Measurements from ENCODE around the gene ANK3.

DNA sequence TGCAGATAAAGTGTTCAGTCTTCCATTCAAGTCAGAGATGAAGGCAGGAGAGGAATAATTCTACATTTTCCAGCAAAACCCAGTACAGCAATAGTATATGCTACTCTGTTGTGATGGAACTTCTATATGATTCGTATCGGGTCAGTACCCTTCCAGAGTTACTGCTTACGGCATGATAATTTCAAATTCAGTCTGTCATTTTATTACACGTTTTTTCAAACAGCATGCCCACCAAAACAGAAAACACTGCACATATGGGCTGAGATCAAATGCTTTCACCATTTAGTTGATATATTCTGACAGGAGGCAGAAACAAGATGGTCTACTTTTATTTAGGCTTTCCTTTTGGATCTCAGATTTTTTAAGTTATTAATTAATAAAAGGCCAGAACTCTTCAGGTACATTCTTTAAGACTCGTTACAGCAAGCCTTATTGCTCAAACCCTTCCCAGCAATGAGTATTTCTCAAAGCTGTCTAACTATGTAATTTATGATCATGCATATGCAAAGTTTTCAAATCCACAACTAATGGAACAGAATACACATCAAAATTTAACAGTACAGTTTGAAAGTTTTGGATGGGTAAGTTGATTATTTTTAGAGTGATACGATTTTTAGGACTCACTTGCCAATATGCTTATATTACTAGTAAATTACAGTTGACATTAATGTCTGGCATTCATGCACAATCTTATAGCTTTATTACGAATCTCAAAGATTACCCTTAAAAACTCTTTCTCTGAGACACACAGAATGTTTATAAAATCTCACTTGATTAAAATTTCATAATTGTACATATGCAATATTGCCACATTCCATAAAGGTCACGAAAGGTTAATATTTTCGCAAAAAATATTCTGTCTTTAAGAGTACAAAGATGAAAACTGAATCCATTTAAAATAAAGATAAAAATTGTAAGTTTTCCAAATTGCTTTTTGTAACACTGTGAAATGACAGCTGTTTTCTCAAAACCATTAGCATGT lies 91.0 kb downstream of the ANK3 start:
- TF ChIP-seq, protein P1, sequence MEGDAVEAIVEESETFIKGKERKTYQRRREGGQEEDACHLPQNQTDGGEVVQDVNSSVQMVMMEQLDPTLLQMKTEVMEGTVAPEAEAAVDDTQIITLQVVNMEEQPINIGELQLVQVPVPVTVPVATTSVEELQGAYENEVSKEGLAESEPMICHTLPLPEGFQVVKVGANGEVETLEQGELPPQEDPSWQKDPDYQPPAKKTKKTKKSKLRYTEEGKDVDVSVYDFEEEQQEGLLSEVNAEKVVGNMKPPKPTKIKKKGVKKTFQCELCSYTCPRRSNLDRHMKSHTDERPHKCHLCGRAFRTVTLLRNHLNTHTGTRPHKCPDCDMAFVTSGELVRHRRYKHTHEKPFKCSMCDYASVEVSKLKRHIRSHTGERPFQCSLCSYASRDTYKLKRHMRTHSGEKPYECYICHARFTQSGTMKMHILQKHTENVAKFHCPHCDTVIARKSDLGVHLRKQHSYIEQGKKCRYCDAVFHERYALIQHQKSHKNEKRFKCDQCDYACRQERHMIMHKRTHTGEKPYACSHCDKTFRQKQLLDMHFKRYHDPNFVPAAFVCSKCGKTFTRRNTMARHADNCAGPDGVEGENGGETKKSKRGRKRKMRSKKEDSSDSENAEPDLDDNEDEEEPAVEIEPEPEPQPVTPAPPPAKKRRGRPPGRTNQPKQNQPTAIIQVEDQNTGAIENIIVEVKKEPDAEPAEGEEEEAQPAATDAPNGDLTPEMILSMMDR (IDR thresholded peaks at IDR 0.05), result no peak
- no peak for TF ChIP-seq POLR2A (IDR thresholded peaks at IDR 0.05)

Data from breast epithelium (tissue), 3 donors.